HL-60 (cell line): Measurements from ENCODE around the gene HOXC5.

Experiments
- GABPA ChIP-seq: IDR thresholded peaks from 2 replicates; pipeline ENCODE4 v1.6.1; 2012; ENCODE audit warnings: low read depth
- POLR2AphosphoS5 ChIP-seq: IDR thresholded peaks from 2 replicates; pipeline ENCODE4 v1.6.1; 2012; ENCODE audit warnings: low read depth
- TF ChIP-seq, protein P1 (sequence below): IDR thresholded peaks from one replicate; pipeline ENCODE4 v1.5.1; 2011; ENCODE audit warnings: low read length, control low read depth, inconsistent platforms; ENCODE audit not compliant: insufficient read depth
- TF ChIP-seq, protein P2 (sequence below): IDR thresholded peaks from 2 replicates; pipeline ENCODE4 v1.6.1; 2012; ENCODE audit warnings: low read depth; ENCODE audit not compliant: insufficient replicate concordance

- TF ChIP-seq, protein P1, sequence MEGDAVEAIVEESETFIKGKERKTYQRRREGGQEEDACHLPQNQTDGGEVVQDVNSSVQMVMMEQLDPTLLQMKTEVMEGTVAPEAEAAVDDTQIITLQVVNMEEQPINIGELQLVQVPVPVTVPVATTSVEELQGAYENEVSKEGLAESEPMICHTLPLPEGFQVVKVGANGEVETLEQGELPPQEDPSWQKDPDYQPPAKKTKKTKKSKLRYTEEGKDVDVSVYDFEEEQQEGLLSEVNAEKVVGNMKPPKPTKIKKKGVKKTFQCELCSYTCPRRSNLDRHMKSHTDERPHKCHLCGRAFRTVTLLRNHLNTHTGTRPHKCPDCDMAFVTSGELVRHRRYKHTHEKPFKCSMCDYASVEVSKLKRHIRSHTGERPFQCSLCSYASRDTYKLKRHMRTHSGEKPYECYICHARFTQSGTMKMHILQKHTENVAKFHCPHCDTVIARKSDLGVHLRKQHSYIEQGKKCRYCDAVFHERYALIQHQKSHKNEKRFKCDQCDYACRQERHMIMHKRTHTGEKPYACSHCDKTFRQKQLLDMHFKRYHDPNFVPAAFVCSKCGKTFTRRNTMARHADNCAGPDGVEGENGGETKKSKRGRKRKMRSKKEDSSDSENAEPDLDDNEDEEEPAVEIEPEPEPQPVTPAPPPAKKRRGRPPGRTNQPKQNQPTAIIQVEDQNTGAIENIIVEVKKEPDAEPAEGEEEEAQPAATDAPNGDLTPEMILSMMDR = no peak
- TF ChIP-seq GABPA (no peak), POLR2AphosphoS5 (no peak)
- TF ChIP-seq, protein P2, sequence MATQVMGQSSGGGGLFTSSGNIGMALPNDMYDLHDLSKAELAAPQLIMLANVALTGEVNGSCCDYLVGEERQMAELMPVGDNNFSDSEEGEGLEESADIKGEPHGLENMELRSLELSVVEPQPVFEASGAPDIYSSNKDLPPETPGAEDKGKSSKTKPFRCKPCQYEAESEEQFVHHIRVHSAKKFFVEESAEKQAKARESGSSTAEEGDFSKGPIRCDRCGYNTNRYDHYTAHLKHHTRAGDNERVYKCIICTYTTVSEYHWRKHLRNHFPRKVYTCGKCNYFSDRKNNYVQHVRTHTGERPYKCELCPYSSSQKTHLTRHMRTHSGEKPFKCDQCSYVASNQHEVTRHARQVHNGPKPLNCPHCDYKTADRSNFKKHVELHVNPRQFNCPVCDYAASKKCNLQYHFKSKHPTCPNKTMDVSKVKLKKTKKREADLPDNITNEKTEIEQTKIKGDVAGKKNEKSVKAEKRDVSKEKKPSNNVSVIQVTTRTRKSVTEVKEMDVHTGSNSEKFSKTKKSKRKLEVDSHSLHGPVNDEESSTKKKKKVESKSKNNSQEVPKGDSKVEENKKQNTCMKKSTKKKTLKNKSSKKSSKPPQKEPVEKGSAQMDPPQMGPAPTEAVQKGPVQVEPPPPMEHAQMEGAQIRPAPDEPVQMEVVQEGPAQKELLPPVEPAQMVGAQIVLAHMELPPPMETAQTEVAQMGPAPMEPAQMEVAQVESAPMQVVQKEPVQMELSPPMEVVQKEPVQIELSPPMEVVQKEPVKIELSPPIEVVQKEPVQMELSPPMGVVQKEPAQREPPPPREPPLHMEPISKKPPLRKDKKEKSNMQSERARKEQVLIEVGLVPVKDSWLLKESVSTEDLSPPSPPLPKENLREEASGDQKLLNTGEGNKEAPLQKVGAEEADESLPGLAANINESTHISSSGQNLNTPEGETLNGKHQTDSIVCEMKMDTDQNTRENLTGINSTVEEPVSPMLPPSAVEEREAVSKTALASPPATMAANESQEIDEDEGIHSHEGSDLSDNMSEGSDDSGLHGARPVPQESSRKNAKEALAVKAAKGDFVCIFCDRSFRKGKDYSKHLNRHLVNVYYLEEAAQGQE = no peak
Observed at GRCh38 chr12:54029529-54030441, 3.1 kb upstream of the HOXC5 start.
